HTR-8/SVneo (cell line): Measurements from ENCODE around the gene TFAP2B.

Source experiments
- DNase-seq: peaks from one replicate; pipeline ENCODE4 v3.0.0; 2011; ENCODE audit warnings: low spot score, mixed read lengths; ENCODE audit not compliant: insufficient read length
- FAIRE-seq: peaks from 2 replicates; lab custom pipeline; 2011; peaks lifted over from hg19 to GRCh38; lab: Jason Lieb, UNC

TFAP2B gene

DNA sequence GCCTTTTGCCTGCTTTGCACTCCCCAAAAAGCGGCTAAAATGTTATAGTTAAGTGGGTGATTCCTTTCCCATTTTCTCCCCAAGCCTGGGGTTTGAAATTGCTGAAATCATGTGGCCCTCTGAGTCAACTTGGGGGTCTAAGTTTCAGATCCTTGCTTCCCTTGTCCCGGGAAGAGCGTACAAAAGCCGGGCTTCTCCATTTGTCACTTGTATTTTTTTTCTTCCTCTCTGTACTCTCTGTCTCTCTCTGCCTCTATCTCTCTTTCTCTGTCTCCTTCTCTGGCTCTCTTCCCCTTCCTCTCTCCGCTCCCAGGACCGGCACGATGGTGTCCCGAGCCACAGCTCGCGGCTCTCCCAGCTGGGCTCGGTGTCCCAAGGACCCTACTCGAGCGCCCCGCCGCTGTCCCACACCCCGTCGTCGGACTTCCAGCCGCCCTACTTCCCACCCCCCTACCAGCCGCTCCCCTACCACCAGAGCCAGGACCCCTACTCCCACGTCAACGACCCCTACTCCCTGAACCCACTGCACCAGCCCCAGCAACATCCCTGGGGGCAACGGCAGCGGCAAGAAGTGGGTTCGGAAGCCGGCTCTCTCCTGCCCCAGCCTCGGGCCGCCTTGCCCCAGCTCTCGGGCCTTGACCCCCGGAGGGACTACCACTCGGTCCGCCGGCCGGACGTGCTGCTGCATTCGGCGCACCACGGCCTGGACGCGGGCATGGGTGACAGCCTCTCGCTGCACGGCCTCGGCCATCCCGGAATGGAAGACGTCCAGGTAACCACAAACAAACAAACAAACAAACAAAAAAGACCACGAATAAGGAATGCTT lies 4.6 kb downstream of the TFAP2B start:
- DNase-seq (no peak), FAIRE-seq (no peak)

DNA sequence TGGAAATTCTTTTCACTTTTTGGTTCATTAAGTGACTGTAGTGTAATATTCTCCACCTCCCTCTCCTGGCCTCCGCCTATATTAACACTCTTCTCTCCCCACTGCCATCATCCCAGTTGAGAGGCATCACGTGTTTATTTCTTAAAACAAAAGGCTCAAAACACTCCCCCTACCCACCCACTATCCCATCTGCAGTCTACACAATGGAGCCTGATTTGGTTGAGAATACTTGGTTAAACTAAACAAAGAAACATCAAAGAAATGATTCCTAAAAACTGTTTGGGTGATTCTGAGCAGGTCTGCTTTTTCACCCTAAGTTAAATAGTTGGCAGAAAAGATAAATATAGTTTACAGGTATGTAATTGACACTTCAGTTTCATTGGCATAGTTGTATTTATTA lies 5.9 kb downstream of the TFAP2B start:
- FAIRE-seq: no peak
- DNase-seq: no peak

- no peak for DNase-seq
- FAIRE-seq: no peak
These were observed 6.8 kb downstream of the TFAP2B start for GRCh38 chr6:50825375-50826036.

DNA sequence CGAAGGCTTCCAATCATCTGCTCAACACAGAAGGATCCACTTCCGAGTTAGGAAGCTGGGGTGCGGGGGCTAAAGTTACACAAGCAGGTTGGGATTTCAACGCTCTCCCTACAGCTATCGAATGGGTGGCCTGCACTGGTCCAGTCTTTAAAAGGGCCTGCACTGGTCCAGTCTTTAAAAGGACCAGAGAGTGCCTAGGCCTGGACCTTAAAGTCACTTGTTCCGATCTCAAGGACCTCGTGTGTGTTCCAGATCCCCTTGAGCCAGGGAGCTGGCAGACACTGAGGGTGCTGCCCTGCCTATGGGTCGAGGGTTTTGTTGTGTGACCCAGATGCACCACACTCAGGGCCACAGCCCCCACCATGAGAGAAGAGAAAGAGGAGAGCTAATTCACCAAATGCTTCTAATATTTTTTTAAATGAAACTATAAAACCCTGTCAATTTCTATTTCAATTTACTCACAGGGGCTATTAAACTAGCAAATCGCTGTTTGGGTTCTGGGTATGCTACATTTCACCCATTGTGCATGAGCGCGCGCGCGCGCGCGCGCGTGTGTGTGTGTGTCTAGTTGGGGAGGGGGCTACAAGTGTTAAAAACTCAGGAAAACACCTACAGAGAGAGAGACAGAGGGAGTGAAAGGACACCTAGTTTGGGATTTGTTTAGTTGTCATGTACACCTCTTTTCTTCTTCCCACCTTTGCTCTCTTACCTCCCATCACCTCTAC lies 7.5 kb downstream of the TFAP2B start:
- FAIRE-seq (no peak), DNase-seq (no peak)

DNA sequence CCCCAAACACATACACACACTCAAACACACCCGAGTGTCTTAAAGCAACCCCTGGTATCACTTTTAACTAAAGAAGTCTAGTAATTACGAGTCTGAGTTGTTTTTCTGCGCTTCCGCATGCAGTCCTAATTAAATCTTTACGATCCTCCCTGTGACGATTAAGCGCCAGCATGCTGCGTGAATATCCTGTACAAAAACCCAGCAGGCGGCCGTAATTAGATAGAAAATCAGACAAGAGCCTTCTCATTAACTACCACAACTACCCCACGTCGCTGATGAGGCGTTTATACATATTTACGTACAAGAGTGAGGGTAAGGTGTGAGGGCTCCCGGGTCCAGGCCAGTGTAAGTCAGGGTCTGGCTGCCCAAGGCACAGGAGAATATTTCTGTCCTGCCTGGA lies 8.1 kb downstream of the TFAP2B start:
- DNase-seq: no peak
- no peak for FAIRE-seq

DNA sequence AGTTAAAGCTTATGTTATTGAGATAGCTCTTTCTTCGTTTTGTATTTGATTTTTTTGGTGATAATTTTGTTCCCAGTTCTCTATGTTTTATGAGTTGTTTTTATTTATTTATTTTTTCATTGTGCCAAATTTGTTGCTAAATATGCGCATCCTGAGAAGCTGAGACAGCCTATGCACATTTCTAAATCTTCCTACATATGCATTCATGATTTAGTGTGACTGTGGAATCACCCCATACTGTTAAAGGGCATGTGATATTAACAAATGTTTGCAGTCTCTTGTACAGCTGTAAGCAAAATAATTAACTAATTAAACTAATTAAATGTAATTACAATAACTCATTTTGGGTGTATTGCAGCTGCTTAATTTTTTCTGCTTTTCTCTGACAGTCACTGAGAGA lies 10.4 kb downstream of the TFAP2B start:
- DNase-seq (no peak), FAIRE-seq (no peak)

DNA sequence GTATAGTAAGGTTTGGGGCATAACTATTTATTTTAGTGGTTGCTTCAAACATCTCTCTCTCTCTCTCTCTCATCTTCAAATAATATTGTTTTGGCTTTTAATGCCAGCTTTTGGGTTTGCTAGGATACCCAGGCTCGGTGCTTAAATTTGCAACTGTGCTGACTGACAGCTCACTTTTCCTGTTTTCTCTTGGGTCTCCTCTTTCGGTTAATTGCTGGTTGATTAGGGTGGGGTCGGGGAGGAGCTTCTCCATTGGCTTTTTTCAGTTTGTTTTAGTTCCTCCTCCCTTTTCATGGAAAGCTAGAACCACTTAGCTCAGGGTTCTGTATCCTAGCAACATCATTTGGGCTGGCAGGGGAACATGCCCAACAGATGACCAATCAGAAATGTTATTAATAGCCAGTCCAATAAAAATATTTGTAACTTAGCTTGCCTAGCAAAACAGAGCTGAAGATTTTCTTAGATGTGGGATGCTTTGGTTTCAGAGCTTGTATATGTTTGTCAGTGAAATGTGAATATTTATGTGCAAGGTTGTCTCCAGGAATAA lies 11.3 kb downstream of the TFAP2B start:
- FAIRE-seq (no peak), DNase-seq (no peak)

DNA sequence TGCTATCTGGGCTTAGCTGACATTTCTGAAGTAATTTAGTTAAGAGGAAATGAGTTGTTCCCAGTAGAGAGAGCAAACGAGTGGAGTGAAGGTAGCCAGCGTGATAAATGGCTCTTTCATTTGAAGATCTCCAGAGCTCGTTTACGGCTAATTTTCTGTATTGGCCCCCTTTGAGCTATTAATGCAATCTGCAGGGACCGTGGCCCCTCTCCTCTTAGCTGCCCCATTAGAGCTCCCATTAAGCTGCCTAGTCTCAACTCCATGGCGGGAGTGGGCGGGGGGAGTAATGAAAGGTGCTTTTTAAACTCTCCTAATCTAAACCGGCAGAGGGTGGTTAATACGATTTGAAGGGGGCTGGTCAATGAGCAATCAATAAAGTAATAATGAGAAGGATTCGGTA lies 12.5 kb downstream of the TFAP2B start:
- DNase-seq (no peak), FAIRE-seq (no peak)

DNA sequence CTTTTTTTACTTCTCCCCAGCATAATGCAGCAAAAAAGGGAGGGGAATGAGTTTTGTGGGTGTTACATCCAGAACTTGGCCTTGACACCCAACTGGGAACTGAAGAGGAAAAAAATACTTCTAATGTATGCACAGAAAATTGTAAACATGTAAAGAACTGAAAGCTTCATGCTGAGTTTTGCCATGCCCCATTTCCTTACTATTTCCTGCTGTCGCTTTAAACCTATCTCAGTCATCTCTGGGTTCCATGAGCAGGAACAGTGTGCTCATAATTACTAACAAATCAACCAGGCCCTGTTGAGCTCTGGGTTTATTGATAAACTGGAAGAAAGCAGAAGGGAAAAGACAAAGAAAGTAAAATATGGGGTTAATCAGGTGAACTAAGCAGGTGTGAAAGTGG lies 14.2 kb downstream of the TFAP2B start:
- FAIRE-seq (no peak), DNase-seq (no peak)

GRCh38 chr6:50834929-50835410 lies 16.3 kb downstream of the TFAP2B start:
- FAIRE-seq (no peak), DNase-seq (no peak)

GRCh38 chr6:50836231-50836630 lies 17.6 kb downstream of the TFAP2B start:
- FAIRE-seq (no peak), DNase-seq (no peak)

GRCh38 chr6:50837589-50838445 lies 19.1 kb downstream of the TFAP2B start:
- DNase-seq (no peak), FAIRE-seq (no peak)

GRCh38 chr6:50840112-50840810 lies 21.6 kb downstream of the TFAP2B start:
- FAIRE-seq: no peak
- DNase-seq: no peak

- FAIRE-seq: no peak
- no peak for DNase-seq
These were observed 22.1 kb downstream of the TFAP2B start for GRCh38 chr6:50840811-50841192.

- no peak for FAIRE-seq
- no peak for DNase-seq
These were observed 23.8 kb downstream of the TFAP2B start for GRCh38 chr6:50842446-50842845.

- FAIRE-seq: no peak
- DNase-seq: no peak
These were observed 24.3 kb downstream of the TFAP2B start for GRCh38 chr6:50842861-50843384.

- no peak for FAIRE-seq
- no peak for DNase-seq
These were observed 25.2 kb downstream of the TFAP2B start for GRCh38 chr6:50843842-50844241.

DNA sequence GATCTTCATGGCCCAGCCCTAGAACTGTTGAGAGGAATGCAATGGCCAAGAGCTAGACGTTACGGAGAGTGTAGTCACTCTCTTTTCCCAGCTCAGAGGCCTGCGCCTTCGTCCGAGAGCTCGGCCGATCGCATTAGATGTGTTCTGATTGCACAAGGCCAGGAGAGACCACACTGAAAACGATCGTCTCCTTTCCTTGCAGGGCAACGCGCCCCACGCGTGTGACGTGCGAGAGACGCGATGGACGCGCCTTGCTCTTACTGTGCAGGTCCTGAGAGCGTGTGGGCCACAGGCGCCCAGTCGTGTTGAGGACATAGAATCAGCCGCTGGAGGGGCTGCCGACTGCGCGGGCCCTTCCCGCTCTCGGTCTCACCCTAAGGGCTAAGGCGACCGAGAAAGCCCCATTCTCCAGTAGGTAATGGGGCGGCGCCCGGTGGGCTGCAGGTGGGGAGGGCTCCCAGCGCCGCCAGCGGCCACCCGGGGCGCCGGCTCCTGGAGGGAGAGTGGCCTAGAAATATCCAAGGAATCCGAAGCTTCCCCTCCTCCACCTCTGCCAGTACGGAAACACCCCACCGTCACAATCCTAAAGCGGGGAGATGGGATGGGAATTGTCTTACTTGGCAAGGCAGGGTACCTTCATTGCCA lies 26.9 kb downstream of the TFAP2B start:
- FAIRE-seq: no peak

More for the DNA sequence above, 26.9 kb downstream of the TFAP2B start:
- DNase-seq: no peak
